B cell (primary cell): Measurements from ENCODE around the gene LPO.

Source experiments
- CTCF ChIP-seq: fragments of 200-600 bp; IDR thresholded peaks from one replicate; pipeline ENCODE4 v1.8.0; 2022; ENCODE audit warnings: antibody characterized with exemption, mild to moderate bottlenecking
- EZH2 ChIP-seq: IDR thresholded peaks from 2 replicates; pipeline ENCODE4 v1.6.1; 2012; ENCODE audit warnings: borderline replicate concordance, low read depth, mild to moderate bottlenecking, moderate library complexity, low read length; ENCODE audit not compliant: insufficient read depth, poor library complexity, severe bottlenecking

GRCh38 chr17:58217766-58218165, 20.6 kb upstream of the LPO start:
- no peak for TF ChIP-seq CTCF
- TF ChIP-seq EZH2 = no peak
